ENCODE measurements around the gene HNRNPR.

HNRNPR gene

DNA sequence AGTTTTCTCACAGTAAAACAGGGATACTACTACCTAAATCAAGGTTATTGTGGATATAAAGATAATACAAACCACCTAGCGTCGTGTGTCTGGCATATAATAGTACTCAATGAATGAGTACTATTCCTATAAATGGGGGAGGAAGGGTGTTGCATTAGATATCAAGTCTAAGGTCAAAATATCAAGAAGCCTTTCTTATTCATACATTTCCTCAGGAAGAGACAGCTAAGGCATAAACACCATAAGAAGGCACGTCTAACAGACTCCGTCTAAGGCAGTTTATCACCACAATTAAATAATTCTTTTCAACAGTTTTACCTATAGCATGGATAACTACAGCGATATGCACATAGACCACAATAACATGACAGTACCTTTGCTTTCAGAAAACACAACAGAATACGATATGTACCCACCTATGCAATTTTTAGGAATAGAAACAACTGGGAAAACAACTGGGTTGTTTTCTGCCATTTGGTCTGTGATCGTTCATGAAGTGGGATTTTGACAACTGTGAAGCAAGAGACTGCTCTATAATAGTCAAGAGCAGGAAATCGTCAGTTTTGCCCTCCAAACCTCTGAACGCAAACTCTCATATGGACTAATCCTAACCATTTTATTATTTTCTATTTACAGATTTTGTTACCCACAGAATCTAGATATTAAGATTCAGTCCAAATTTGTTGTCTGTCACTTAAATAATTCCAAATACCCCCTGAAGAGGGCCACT is 53.1 kb downstream of the HNRNPR start:
- DNase-seq (ENCODE audit: low read depth): no peak
- TF ChIP-seq, protein P1, sequence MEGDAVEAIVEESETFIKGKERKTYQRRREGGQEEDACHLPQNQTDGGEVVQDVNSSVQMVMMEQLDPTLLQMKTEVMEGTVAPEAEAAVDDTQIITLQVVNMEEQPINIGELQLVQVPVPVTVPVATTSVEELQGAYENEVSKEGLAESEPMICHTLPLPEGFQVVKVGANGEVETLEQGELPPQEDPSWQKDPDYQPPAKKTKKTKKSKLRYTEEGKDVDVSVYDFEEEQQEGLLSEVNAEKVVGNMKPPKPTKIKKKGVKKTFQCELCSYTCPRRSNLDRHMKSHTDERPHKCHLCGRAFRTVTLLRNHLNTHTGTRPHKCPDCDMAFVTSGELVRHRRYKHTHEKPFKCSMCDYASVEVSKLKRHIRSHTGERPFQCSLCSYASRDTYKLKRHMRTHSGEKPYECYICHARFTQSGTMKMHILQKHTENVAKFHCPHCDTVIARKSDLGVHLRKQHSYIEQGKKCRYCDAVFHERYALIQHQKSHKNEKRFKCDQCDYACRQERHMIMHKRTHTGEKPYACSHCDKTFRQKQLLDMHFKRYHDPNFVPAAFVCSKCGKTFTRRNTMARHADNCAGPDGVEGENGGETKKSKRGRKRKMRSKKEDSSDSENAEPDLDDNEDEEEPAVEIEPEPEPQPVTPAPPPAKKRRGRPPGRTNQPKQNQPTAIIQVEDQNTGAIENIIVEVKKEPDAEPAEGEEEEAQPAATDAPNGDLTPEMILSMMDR (conservative IDR thresholded peaks at IDR 0.05; ENCODE audit: control insufficient read depth, insufficient read depth, low read depth, low read length): no peak
- H3K4me3 ChIP-seq (ENCODE audit: control insufficient read depth, low read depth, low read length): no peak overlapping the region

DNA sequence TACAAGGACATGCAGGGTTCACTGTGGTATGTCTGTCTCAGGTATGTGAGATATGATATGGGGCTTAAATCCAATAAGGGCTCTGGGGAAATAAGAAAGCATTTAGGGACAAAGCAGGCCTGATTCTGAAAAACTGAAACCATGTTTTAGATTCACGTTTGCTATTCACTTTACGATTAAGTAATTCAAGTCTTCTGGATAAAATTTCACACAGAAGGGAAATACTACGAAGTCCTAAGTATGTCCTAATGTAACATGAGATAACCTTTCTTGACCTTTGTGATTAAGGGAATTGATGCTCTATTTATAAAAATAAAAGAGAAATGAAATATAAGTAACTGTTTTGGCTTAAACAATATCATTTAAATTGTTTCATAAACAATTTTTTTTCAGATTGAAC is 55.4 kb downstream of the HNRNPR start:
- no peak overlapping the region for H3K4me3 ChIP-seq (ENCODE audit: control insufficient read depth, low read depth, low read length)
- TF ChIP-seq, protein P1 (conservative IDR thresholded peaks at IDR 0.05; ENCODE audit: control insufficient read depth, insufficient read depth, low read depth, low read length): no peak
- DNase-seq (ENCODE audit: low read depth): no peak

DNA sequence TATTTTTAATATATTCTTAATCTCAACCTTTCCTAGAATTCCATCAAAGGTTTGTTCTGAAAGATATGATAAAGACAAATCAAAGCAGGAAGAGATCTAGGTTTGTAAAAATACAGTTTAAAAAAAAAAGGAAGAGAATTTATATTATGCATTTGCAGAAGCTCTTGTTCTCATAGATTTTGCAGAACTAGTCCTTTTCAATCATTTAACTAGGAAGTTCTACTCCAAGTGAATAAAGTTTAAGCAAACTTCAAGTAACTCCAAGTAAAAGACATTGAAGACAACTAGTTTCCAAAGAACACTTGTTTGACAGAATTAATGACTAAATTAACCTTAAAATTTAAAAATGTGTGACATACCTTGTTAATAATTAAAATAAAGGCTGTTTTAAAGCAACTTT is 55.9 kb downstream of the HNRNPR start:
- no peak for DNase-seq (ENCODE audit: low read depth)
- no peak overlapping the region for H3K4me3 ChIP-seq (ENCODE audit: control insufficient read depth, low read depth, low read length)
- TF ChIP-seq, protein P1 (conservative IDR thresholded peaks at IDR 0.05; ENCODE audit: control insufficient read depth, insufficient read depth, low read depth, low read length): no peak

DNA sequence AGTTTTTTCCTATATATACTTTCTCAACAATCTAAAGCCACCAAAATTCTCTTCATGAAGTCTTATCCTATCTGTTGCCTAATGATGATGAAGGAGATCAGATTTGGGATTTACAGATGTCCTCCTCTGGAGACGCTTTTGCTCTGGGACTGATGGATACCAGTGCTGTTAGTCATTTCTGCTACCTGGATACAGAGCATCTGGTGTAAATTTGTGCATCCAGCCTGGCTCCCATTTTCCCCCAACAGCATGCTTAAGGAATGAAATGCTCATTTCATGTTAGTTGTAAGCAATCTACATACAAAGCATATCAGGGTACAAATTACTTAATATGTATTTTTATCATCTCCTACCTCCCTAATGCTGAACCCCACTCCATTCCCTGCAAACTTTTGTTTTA is 57.7 kb downstream of the HNRNPR start:
- TF ChIP-seq, protein P1 (conservative IDR thresholded peaks at IDR 0.05; ENCODE audit: control insufficient read depth, insufficient read depth, low read depth, low read length): no peak
- DNase-seq (ENCODE audit: low read depth): peak; percentile 14
- no peak overlapping the region for H3K4me3 ChIP-seq (ENCODE audit: control insufficient read depth, low read depth, low read length)

DNA sequence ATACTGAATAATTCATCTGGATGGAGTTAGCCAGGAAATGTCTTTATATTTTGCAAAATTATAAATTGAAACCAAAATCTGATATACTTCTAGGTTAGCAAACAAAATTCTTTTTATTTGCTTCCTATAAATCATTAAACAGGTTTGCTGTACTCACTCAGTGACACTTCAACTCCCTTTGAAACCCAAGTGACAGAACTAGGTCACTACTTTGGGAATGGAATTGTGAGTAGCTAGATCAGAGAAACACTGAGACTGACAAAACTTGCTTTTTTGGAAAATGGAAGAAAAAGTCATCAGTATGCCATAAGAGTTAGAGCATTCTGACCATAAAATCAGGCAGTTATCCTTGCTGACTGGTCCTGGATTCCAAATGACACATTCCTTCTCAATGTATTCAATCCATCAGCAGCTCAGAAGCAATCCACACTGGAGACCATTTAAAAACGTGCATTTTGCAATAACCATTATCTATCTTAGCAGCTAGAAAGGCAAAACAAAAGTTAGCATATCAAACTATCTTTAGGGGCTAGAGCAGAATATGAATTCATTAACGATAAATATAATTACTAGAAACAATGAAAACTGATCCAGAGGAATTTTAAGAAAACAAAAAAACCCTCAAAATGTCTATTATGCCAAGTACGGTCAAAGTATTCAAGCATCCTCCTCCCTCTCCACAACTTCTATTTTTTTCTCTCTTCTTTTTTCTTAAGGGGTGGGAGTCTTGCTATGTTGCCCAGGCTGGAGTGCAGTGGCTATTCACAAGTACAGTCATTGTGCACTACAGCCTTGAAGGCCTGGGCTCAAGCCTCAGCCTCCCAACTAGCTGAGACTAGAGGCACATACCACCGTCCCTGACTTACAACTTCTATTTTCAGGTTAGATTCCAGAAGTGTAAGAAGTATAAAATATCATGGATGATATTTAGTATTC is 60.1 kb downstream of the HNRNPR start:
- TF ChIP-seq, protein P1 (conservative IDR thresholded peaks at IDR 0.05; ENCODE audit: control insufficient read depth, insufficient read depth, low read depth, low read length): no peak
- no peak overlapping the region for H3K4me3 ChIP-seq (ENCODE audit: control insufficient read depth, low read depth, low read length)
- peak; percentile 68 for DNase-seq (ENCODE audit: low read depth)

DNA sequence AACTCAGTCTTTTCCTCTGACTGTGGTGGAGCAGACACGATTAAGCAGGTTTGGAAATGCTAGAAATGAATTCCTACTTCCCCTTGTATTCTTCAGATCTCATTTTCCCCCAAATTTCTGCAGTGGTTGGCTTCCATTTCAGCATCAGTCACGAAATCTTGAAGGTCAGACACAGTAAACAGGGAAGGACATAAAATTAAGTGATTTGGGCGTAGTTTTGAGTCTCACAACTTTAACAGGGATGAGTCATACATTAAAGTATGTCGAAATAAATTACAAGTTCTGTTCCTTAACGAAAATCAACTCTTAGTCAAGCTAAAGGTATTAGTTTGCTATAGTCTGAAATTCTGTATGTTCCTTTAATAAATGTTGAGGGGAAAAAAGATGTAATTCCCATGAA is 61.1 kb downstream of the HNRNPR start:
- no peak overlapping the region for H3K4me3 ChIP-seq (ENCODE audit: control insufficient read depth, low read depth, low read length)
- TF ChIP-seq, protein P1 (conservative IDR thresholded peaks at IDR 0.05; ENCODE audit: control insufficient read depth, insufficient read depth, low read depth, low read length): no peak
- DNase-seq (ENCODE audit: low read depth): peak; percentile 85
